ENCODE results near the gene TAPT1.

The TAPT1 gene

DNA sequence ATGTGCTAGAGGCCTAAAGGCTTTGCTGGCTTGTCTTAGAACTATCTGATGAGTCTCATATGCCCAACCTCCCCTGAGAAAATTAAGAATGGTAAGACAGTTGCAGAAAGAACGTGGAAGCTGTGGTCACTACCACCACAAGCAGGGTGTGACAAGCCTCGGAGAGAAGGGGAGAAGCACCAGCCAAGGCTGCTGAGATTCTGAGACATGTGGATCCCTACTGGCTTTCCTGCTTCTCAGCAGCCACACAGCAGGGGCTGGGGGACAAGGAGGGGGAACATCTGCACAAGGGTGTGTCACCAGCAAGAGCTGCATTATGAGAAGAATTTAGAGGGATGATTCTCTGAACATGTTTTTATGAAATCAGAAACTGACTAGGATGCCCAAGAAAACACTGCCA lies 19.4 kb downstream of the TAPT1 start:
- Histone ChIP-seq H3K36me3 (ENCODE audit: control insufficient read depth in 2 of 2, insufficient read depth in 1 of 2, low read length in 2 of 2) (peaks cover 0 to 15% of the 10 kb centered on the region in 2 experiments; a peak in 1 of 3 replicates), H3K9me3 (ENCODE audit: control insufficient read depth, insufficient read depth, low read depth, low read length) (no peaks in the 10 kb centered on the region), H3K4me3 (ENCODE audit: low read depth, low read length) (no peak overlapping the region), H3K4me1 (ENCODE audit: control insufficient read depth, insufficient read depth, low read length) (no peaks in the 10 kb centered on the region), H3K27ac (ENCODE audit: extremely low read depth, low read depth, low read length) (no peak overlapping the region)
- TF ChIP-seq, protein P1, sequence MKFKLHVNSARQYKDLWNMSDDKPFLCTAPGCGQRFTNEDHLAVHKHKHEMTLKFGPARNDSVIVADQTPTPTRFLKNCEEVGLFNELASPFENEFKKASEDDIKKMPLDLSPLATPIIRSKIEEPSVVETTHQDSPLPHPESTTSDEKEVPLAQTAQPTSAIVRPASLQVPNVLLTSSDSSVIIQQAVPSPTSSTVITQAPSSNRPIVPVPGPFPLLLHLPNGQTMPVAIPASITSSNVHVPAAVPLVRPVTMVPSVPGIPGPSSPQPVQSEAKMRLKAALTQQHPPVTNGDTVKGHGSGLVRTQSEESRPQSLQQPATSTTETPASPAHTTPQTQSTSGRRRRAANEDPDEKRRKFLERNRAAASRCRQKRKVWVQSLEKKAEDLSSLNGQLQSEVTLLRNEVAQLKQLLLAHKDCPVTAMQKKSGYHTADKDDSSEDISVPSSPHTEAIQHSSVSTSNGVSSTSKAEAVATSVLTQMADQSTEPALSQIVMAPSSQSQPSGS (tag by site-specific recombination; IDR thresholded peaks at IDR 0.05; ENCODE audit: low read depth): no peak
- TF ChIP-seq ZIC2 (tag by site-specific recombination; IDR thresholded peaks at IDR 0.05) (peak; percentile 46), ZNF214 (tag by site-specific recombination; IDR thresholded peaks at IDR 0.05; ENCODE audit: borderline replicate concordance) (no peak), ZNF324 (tag by site-specific recombination; IDR thresholded peaks at IDR 0.05) (no peak), OVOL3 (tag by site-specific recombination; IDR thresholded peaks at IDR 0.05) (no peak)
- TF ChIP-seq, protein P2, sequence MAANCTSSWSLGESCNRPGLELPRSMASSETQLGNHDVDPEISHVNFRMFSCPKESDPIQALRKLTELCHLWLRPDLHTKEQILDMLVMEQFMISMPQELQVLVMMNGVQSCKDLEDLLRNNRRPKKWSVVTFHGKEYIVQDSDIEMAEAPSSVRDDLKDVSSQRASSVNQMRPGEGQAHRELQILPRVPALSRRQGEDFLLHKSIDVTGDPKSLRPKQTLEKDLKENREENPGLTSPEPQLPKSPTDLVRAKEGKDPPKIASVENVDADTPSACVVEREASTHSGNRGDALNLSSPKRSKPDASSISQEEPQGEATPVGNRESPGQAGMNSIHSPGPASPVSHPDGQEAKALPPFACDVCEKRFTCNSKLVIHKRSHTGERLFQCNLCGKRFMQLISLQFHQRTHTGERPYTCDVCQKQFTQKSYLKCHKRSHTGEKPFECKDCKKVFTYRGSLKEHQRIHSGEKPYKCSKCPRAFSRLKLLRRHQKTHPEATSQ (tag by site-specific recombination; IDR thresholded peaks at IDR 0.05): no peak
- ChIA-PET POLR2A (no interaction called here), CTCF (interaction anchor here (0.6 to 2.1 kb wide), 5 partner anchors 10 to 178 kb away, joined by 3 to 21 read pairs (median 4); no protein-coding TSS in a partner anchor)

- Histone ChIP-seq H3K27ac (ENCODE audit: extremely low read depth, low read depth, low read length) (0 out of 2 replicates have a peak overlapping the region, but pooled peaks have one; percentile 9), H3K4me3 (ENCODE audit: low read depth, low read length) (no peak overlapping the region), H3K4me1 (ENCODE audit: control insufficient read depth, insufficient read depth, low read length) (no peaks in the 10 kb centered on the region), H3K36me3 (ENCODE audit: control insufficient read depth in 2 of 2, insufficient read depth in 1 of 2, low read length in 2 of 2) (peaks cover 0 to 18% of the 10 kb centered on the region in 2 experiments; a peak in 1 of 3 replicates), H3K9me3 (ENCODE audit: control insufficient read depth, insufficient read depth, low read depth, low read length) (no peaks in the 10 kb centered on the region)
- CTCF ChIA-PET: interaction anchor here (0.5 to 2.1 kb wide), 16 partner anchors 8 to 401 kb away, joined by 3 to 21 read pairs (median 4); no protein-coding TSS in a partner anchor
- POLR2A ChIA-PET: interaction anchor here (0.5 kb wide), 1 partner anchor 1328 kb away, joined by 4 read pairs; no protein-coding TSS in a partner anchor
- TF ChIP-seq ZNF311 (tag by site-specific recombination; IDR thresholded peaks at IDR 0.05; ENCODE audit: borderline replicate concordance): no peak
- TF ChIP-seq ZNF518A (tag by site-specific recombination; conservative IDR thresholded peaks at IDR 0.05; ENCODE audit: low read depth): no peak
- TF ChIP-seq SCRT1 (tag by site-specific recombination; IDR thresholded peaks at IDR 0.05; ENCODE audit: borderline replicate concordance): no peak
- TF ChIP-seq ZNF140 (tag by site-specific recombination; IDR thresholded peaks at IDR 0.05): no peak
- TF ChIP-seq YY2 (tag by site-specific recombination; IDR thresholded peaks at IDR 0.05): no peak
- no peak for TF ChIP-seq ZNF426 (tag by site-specific recombination; IDR thresholded peaks at IDR 0.05)
Observed at GRCh38 chr4:16206301-16206700, 20.0 kb downstream of the TAPT1 start.

Measured in HEK293 (cell line).